ENCODE results near the gene TMEM138.

TMEM138 gene

GRCh38 chr11:61342207-61342803 lies 19.9 kb upstream of the TMEM138 start:
- DNase-seq, result peak; percentile 44

DNA sequence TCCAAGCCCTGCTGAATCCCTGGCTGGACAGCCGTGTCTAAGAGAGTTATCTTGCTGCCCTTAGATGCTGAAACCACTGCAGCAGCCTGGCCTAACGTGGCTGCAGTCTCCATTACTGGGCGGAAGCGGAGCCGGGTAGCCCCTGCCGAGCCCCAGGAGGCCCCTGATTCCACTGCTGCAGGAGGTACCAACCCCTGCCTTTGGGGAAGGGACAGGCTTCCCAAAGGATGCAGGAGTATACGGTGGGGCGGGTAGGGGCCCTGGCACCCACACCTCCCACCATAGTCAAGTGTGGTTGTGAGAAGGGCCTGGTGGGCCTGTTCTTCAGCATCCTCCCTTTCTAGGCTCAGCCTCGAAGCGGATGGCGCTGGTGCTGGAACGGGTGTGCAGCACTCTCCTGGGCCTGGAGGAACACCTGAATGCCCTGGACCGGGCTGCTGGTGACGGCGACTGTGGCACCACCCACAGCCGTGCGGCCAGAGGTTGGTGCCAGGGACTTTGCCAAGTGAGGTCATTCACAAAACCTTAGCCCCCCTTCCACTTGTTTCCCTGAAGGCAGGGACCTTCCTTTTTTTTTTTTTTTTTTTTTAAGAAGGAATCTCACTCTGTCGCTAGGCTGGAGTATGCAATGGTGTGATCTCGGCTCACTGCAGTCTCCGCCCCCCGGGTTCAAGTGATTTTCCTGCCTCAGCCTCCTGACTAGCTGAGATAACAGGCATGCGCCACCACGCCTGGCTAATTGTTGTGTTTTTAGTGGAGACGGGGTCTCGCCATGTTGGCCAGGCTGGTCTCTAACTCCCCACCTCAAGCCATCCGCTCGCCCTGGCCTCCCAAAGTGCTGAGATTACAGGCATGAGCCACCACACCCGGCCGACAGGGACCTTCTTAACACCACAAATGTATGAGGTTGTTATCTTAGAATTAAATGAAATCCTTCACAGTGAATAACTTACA lies 18.1 kb upstream of the TMEM138 start:
- DNase-seq, result peak; percentile 49

GRCh38 chr11:61345170-61345610 lies 17.0 kb upstream of the TMEM138 start:
- DNase-seq, result no peak

DNA sequence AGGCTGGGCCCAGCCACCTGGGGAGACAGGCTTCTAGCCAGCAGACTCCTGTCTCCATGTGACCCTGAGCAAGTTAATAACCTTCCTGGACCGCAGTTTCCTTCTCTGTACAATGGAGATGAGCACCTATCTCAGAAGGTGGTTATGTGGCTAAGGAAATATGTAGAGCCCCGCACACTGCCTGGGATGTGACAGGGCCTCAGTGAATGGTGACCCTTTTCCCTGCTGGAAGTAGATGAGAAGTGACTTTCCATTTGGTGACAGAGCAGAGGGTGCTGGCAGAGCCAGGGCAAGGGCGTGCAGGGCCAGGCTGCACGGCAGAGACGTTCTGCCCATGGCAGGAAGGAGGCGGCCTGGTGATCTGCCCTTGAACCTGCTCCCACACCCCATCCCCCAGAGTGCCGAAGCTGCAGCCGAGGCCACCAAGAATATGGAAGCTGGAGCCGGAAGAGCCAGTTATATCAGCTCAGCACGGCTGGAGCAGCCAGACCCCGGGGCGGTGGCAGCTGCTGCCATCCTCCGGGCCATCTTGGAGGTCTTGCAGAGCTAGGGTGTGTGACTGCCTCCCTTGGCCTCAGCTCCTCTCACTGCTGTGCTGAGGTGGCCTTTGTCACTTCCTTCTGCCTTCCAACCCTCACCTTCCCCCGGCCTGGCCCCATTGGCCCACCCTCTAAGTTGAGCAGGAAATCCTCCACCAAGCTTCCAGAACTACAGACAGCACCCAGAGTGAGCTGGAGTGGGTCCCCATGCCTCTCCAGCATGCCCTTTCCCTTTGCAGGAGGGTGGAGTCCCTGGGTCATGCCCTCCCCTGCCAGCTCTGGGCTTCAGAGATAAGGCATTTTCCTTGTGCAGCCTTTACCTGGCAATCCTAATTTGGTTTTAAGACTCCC lies 16.0 kb upstream of the TMEM138 start:
- DNase-seq, result no peak

GRCh38 chr11:61347916-61348461 lies 14.2 kb upstream of the TMEM138 start:
- DNase-seq, result no peak

DNA sequence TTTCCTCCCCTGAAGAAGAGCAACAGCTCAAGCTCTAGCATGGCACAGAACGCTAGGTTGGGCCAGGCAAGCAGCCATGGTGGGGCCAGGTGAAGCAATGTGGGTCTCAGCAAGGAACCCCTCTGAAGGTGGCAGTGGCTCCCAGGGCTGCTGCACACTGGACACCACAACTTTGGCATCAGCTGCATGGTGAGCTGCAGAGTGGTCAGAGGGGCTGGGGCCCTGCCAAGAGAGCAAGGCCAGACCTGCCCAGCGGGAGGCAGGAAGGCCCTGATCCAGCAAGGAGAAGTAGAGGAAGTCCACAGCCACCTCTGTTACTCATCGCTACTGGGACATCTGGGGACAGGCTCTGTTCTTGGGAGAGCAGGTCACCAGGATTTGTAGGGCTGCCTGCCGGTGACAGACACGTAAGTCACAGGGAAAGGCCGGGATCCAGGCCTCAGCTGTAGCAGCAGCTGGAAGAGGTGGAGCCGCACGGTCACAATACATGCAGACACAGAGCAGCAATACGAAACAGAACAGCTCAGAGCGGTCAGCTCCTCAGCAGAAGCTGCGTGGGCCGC lies 12.9 kb upstream of the TMEM138 start:
- DNase-seq, result no peak

DNA sequence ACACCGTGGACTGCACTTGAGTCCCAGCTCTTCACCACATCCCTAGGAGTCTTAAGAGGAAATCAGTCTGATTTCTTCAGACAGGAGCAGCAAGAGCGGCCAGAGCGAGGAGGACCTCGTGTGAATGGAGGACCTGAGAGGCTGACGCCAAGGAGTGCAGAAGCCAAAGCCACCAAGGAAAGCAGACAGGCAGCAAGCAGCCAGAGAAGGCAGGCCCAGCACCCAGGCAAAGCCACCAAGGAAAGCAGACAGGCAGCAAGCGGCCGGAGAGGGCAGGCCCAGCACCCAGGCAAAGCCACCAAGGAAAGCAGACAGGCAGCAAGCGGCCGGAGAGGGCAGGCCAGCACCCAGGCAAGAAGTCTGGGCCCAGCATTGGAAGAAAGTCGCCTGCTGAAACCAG lies 12.3 kb upstream of the TMEM138 start:
- DNase-seq, result no peak

- no peak for DNase-seq
Observed at GRCh38 chr11:61350336-61350735, 11.8 kb upstream of the TMEM138 start.

DNA sequence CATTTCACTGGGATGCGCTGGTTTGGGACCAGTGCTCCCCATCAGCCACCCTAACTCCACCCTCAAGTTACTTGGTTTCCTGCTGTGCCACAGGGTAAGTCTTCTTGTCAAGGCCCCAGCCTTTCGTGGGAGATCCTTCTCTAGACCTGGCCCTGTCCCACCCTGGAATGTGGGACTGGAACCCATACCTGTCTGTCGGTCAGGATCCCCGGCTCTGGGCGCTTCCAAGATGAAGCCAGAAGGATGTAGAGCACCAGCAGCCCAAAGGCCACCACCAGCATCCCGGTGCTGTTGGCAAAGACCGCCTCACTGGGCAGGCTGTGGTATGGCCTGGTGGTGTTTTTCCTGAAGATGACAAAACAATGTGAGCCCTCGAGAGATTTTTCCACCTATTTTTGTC lies 11.4 kb upstream of the TMEM138 start:
- no peak for DNase-seq

DNA sequence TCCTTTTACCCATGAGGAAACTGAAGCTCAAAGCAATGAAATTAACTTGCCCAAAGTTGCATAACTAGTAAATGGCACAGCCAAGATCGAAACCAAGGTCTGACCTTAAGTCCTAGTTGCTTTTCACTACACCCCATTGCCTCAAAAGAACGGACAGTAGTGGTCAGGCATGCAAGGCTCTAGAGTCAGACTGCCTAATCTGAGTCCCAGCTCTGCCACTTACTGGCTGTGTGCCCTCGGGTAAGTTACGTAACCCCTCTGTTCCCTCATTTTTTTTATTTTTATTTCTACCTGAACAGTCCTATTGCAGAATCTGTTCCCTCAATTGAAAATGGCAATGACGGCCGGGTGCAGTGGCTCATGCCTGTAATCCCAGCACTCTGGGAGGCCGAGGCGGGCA lies 10.1 kb upstream of the TMEM138 start:
- no peak for DNase-seq

DNA sequence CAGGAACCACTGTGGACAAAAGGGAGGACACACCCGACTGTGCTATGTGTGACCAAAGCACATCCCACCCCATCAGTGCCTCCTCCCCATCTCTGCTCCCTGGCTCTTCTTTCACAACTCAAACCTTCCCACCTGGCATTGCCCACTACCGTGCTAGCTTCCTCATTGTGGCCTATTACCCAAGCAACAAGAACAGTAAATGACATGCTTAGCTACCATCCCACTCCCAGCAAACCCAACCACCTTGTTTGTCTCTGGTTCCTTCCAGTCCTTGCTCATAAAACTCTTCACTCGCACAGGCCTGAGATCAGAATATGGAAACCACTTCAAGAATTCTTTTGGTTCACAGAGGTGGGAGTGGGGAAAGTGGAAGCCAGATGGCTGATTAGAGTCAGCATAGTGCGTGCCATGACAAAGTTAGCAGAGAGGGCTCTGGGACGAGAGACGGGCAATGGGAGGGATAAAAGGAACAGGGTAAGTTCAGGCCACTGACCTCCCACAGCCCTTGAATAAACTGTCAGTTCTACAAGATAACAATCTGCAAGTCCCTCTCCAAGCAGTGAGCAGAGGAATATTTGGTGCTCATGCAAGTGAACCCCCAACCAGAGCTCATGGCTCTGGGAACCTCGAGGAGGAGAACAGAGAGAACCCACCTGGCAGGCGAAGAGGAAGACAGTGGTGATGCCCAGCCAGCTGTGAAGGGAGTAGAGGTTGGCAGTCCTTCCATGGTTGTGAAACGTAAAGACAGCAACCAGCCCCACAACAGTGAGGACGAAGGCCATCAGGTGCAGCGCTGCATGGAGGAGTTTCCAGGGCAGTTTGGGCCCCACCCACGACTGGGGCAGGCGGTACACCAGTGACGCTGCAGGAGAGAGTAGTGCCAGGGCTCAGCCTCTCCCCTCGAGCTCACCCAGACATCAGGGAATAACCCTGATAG lies 8.8 kb upstream of the TMEM138 start:
- DNase-seq, result no peak

- no peak for DNase-seq
Observed at GRCh38 chr11:61354208-61354607, 8.0 kb upstream of the TMEM138 start.

- DNase-seq, result no peak
Observed at GRCh38 chr11:61356706-61357105, 5.5 kb upstream of the TMEM138 start.

DNA sequence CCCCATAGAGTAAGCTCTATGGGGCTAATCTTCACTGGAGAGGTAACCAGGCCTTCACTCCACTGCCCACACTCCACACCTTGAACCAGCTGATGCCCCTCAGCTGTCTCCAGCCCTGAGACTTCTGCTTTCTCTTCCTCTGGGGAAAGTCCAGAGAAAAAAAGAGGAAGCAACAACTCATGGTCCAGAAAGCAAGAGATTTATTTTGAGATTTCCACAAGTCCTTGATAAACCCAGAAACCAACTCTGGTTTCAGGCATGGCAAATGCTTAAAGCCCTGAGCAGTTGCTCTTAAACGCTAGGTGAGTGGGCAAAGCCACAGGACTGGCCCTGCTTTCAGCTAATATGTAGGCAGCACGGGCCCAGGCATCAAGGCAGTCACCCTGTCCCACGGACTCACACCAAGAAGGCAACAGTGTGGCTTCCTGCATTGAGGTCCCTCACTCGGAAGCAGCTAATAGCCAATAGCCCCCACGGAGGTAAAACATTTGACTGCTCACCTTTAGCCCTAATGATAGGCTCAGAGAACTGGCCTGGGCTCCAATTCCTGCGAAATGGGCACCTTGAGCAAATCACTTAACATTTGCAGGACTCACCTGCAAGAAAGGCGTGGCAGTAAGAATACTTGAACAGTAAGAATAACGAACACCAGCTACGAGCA lies 4.8 kb upstream of the TMEM138 start:
- no peak for DNase-seq

DNA sequence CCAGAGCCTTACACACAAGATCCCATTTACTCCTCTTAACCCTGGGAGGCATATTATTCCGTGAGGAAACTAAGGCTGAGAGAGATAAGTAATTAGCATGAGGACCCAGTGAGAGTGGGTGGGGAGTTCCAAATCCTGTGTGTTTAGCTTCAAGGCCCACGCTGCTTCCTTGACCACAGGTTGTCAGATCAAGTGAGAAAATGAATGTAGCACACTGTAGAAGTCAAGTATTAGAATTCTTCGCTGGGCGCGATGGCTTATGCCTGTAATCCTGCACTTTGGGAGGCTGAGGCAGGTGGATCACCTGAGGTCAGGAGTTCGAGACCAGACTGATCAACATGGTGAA lies 4.3 kb upstream of the TMEM138 start:
- no peak for DNase-seq

- DNase-seq, result no peak
Observed at GRCh38 chr11:61358566-61358965, 3.6 kb upstream of the TMEM138 start.

DNA sequence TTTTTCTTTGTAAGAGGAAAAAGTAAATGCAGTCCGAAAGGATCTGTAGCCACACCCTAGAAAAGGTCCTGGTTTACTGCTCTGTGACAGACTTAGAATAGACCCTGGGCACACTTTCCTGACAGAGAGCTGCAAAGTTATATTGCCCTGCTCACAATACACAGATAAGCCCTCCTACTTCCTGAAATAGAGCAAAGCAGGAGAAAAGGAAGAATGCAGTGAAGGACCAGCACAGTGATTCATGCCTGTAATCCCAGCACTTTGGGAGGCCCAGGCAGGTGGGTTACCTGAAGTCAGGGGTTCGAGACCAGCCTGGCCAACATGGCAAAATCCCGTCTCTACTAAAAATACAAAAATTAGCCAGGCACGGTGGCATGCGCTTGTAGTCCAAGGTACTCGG lies 2.7 kb upstream of the TMEM138 start:
- DNase-seq, result no peak

DNA sequence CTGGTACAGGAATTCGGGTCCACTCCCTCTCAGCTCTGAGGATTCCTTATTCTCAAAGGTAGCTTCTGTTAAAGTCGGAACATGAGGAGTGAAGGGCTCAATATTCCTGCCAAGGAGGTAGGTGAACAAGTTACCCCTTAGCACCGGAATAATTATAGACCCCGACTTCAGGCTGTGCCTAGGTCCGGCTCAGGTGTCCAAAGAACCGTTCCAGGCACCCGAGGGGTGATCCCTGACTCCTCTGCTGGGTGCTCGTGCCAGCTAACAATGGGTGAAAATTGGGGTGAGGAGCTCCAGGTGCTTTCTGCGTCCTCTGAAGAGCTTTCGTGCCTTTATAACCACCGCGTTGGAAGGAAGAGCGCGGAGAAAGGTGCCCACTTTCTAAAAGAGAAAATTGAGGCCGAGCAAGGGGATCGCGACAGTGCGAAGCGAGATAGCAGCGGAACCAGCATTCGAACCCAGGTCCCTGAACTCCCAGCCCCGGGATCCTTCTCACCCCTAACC lies 885 bp upstream of the TMEM138 start:
- no peak for DNase-seq

- DNase-seq, result no peak
Observed at GRCh38 chr11:61362542-61362875, 335 bp downstream of the TMEM138 start.

- no peak for DNase-seq
Observed at GRCh38 chr11:61364012-61364675, 2.0 kb downstream of the TMEM138 start.

Data from activated effector memory CD4-positive, alpha-beta T cell treated with anti-CD3 and anti-CD28 coated beads, Interleukin-2, amount 50 U/mL, for 16 hours (primary cell).